AG09319 (cell line): Measurements from ENCODE around the gene IFITM5.
"Not testable (repeated sequence)": the region's sequence is repeated elsewhere in the genome, so short reads cannot be mapped to it uniquely, and the experiment has no call there.

Source experiments
- DNase-seq: peaks from one replicate; pipeline ENCODE4 v3.0.0-alpha.2; 2010; ENCODE audit warnings: low read depth; ENCODE audit errors: extremely low read depth
- CTCF ChIP-seq: IDR thresholded peaks from 2 replicates; pipeline ENCODE4 v1.5.1; 2011; ENCODE audit warnings: low read depth, mild to moderate bottlenecking, inconsistent platforms, low read length, moderate library complexity

IFITM5 gene

DNA sequence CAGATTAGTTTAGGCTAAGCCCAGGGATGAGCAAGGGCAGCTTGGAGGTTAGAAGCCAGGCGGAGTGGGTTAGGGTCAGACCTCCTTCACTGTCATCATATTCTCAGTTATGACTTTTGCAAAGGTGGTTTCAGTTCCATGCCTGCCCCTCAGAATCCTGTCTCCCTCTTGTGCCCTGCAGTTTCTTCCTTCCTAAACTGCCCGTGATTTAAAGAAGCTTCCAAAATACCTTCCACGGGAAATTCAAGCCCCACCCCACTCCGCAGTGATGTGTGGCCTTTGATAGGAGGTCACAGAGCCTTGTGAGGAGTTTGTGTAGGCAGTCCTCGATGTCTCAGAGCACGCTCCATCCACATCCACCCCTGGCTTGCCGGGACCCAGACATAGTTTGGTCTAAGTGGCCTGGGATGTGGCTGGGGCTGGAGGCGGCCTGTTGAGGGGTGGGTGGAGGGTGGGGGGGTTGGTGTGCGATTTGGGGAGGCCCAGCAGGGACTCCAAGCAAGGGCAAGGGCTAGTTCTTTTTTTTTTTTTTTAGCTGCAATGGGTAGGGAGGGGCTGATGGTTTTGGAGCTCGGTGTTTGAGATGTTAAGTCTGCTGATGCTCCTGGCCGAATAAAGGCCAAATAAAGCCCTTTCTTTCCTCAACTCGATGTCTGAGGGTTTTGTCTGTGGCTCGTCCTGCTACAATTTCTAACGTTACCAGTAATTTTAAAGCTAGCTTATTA lies 12.9 kb upstream of the IFITM5 start:
- no peak for TF ChIP-seq CTCF
- DNase-seq = no peak

DNA sequence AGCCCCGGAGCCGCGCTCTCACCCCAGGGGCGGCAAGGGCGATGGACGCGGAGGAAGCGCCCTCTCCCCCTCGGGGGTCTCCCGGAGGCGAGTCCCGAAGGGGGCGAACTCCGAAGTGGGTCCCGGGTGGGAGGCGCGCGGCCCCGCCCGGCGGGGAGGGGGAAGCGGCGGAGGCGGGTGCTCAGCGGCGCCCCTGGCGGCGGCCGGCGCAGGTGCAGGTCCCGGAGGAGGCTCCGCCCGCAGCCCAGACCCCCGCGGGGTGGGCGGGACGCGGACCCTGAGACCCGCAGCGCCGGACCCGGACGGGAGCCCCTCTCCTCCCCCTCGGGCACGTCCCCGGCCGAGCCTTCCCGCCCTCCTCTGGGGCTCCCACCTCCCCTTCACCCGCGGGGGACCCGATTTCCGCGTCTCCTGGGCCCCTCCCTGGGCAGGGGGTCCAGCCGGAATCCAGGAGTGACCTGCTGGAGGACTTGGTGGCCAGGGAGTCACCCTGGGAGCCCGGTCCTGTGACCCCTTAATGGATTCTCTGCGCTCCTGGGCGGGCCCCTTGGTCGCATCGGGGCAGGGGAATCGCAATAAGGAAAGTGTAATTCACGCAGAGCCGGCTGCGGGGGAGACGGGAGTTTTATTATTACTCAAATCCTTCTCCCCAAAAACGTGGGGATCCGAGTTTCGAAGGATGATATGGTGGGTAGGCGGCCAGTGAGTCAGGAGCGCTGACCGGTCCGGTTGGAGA lies 11.9 kb upstream of the IFITM5 start:
- DNase-seq = not testable (repeated sequence)

DNA sequence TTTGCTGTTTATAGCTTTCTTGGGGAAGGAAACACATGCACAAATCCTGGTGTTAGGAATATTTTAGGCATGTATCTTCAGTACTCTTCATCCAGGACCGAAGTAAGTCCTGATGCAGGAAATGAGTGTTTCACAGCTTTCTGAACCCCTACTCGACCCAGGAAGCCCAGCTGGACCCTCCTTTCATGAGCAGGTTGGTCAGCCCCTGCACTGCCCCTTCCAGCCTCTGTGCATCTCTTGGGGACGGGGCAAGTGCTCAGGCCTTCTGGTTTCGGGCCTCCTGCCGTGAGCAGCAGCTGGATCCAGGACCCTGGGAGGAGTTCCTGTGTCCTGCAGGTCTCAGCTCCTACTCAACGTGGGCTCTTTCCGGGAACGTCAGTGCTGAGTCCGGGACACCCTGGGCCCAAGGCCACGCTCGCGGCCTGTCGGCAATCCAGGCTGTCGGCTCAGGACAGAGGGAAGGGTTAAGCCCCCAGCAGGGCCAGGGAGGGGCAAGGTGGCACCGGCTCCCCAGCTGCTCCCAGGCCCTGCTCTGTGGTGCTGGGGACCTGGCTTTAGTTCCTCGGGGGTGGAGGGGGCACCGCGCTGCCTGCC lies 10.8 kb upstream of the IFITM5 start:
- DNase-seq = not testable (repeated sequence)

DNA sequence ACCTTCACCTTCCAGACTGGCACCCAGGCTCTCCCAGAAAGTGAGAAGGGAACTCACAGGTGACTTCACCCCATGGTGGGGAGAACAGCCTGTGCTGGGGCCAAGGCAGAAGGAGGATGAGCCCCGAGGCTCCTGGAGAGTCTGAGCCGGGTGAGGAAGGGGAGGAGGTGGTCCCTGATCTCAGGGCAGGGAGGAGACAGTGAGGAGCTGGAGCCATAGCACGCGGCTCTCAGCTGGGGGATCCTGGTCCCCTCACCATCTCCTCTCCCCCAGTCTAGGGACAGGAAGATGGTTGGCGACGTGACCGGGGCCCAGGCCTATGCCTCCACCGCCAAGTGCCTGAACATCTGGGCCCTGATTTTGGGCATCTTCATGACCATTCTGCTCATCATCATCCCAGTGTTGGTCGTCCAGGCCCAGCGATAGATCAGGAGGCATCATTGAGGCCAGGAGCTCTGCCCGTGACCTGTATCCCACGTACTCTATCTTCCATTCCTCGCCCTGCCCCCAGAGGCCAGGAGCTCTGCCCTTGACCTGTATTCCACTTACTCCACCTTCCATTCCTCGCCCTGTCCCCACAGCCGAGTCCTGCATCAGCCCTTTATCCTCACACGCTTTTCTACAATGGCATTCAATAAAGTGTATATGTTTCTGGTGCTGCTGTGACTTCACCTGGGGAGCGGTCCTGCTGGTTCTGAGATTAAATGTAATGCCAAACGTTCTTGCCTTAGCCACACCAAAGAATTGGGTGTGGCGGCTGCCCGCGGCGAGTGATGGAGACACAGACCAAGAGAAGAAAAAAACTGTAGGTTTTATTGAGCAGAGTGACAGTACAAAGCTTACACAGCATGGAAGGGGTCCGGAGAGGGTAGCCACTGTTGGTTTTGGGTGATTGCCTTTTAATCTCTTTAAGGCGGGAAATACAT lies 9.7 kb upstream of the IFITM5 start:
- DNase-seq = not testable (repeated sequence)

DNA sequence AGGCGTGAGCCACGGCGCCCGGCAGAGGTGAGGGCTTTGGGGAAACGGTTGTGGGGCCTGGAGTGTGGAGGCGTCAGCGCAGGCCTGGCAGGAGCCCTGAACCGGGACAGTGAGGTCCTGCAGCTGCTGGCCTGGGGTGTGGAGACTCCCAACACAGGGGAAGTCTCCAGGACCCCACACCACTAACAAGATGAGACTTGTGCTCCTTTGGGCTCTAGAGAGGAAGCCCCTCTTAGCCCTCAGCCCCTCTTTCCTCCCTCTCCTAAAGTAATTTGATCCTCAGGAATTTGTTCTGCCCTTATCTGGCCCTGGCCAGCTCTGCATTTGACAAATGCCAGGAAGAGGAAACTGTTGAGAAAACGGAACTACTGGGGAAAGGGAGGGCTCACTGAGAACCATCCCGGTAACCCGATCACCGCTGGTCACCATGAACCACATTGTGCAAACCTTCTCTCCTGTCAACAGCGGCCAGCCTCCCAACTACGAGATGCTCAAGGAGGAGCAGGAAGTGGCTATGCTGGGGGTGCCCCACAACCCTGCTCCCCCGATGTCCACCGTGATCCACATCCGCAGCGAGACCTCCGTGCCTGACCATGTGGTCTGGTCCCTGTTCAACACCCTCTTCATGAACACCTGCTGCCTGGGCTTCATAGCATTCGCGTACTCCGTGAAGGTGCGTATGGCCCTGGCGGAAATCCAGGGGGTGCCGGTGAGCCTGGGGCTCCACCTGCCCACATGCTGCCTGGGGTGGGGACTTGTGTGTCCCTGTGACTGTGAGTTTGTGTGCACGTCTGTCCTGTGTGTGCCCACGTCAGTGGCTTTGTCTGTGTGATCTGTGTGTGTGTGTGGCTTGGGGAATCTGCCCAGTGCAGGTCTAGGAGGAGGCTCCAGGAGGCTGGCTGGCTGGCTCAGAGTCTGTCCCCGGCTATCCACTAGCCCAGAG lies 8.7 kb upstream of the IFITM5 start, which contains the start of gene IFITM2:
IFITM2 (plus strand) TSS at position 51 of the 943 bp plus-strand sequence; CDS start at position 428, 377 bp downstream.
- peak; percentile 89 for DNase-seq

- no peak for TF ChIP-seq CTCF
- no peak for DNase-seq
These were observed 7.5 kb upstream of the IFITM5 start for GRCh38 chr11:306645-307371.

GRCh38 chr11:305844-306211 lies 6.5 kb upstream of the IFITM5 start:
- TF ChIP-seq CTCF = no peak
- DNase-seq = no peak

- peak; percentile 67 for DNase-seq
- TF ChIP-seq CTCF = peak; percentile 76
These were observed 5.9 kb upstream of the IFITM5 start for GRCh38 chr11:304915-305843.
